Left lung (tissue), 10 donors: ENCODE measurements around the gene NPAS2. TPM values are rescaled to one million over a fixed set of nuclear protein-coding genes. Genes with fewer than 3 reads are reported as not detected.

Experiments used
- ATAC-seq: fragments of 200-7000 bp; cut with Tn5 transposase; one replicate; pipeline ENCODE4 v1.9.1; 2020; ENCODE audit warnings: moderate library complexity
- DNase-seq, 4 donors: peaks; one replicate each; pipeline ENCODE4 v3.0.0-alpha.2; 2013 to 2020
- H3K27ac ChIP-seq, 2 donors: fragments of 200-600 bp; sonication (generic) in 1 of 2; one replicate each; pipeline versions ENCODE4 v1.5.0 to v1.8.0; 2020 to 2021
- H3K27me3 ChIP-seq, 2 donors: fragments of 200-600 bp; sonication (generic) in 1 of 2; one replicate each; pipeline versions ENCODE4 v1.5.0 to v1.8.0; 2020 to 2021
- H3K36me3 ChIP-seq, 2 donors: fragments of 200-600 bp; sonication (generic) in 1 of 2; one replicate each; pipeline versions ENCODE4 v1.5.0 to v1.8.0; 2020 to 2021
- H3K4me1 ChIP-seq, 2 donors: fragments of 200-600 bp; one replicate each; pipeline ENCODE4 v1.8.0; 2021
- H3K4me3 ChIP-seq, 2 donors: fragments of 200-600 bp; sonication (generic) in 1 of 2; one replicate each; pipeline versions ENCODE4 v1.5.0 to v1.8.0; 2020 to 2021; ENCODE audit warnings: mild to moderate bottlenecking in 1 of 2
- H3K9me3 ChIP-seq, 2 donors: fragments of 200-600 bp; sonication (generic) in 1 of 2; one replicate each; pipeline versions ENCODE4 v1.5.0 to v1.8.0; 2020 to 2021
- intact Hi-C, 2 donors: fragments of 100-400 bp; cut with DNase I; formaldehyde crosslinking; loops; one replicate each; pipeline versions ENCODE4 v1.11.2 to v1.14.2; 2022
- polyA plus RNA-seq, 6 donors: library from polyadenylated mRNA; unstranded; fragments of 120-200 nt; gene quantifications; one replicate each; pipeline ENCODE4 v1.2.1, GENCODE V29; 2013; ENCODE audit not compliant: insufficient read length in 6 of 6
- total RNA-seq, 2 donors: library from RNA; stranded (reverse); fragmentation: NEBNext Ultra II Directional; extraction: Animal tissue kit (Norgen Biotek cat#: 25700); gene quantifications; one replicate each; pipeline ENCODE4 v1.2.1, GENCODE V29; 2021
- TF ChIP-seq, protein P1 (sequence below), 2 donors: fragments of 200-600 bp; sonication (generic) in 1 of 2; IDR thresholded peaks; one replicate each; pipeline versions ENCODE4 v1.5.0 to v1.8.0; 2021; ENCODE audit warnings: antibody characterized with exemption in 2 of 2
- donor health status: DM: no; HTN: yes; CAD: no.
- donor health status: DM: no; HTN: no; CAD: no.

The NPAS2 gene
- total and polyA plus RNA-seq, 8 donors: 18.8 to 40.2 (median 35.0) TPM

DNA sequence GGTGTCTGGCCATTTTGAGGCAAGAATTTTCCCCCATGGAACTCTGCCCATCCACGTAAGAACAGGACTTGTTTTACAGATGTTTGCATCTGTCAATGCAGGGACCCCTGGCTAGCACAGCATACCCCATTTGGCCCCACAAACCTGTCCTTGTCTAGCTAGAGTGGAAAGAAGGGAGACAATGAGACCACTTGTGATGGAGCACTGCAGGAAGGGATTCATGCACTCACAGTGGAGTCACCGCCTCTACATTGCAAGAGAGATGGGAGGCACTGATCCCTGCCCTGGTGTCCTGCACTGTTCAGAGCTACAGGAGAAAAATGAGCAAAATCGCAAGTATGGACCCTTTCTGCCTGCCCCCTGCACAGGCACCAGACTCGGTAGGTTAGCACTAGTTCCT lies 32.5 kb downstream of the NPAS2 start:
- no peaks in the 10 kb centered on the region for H3K9me3 ChIP-seq
- TF ChIP-seq, protein P1, sequence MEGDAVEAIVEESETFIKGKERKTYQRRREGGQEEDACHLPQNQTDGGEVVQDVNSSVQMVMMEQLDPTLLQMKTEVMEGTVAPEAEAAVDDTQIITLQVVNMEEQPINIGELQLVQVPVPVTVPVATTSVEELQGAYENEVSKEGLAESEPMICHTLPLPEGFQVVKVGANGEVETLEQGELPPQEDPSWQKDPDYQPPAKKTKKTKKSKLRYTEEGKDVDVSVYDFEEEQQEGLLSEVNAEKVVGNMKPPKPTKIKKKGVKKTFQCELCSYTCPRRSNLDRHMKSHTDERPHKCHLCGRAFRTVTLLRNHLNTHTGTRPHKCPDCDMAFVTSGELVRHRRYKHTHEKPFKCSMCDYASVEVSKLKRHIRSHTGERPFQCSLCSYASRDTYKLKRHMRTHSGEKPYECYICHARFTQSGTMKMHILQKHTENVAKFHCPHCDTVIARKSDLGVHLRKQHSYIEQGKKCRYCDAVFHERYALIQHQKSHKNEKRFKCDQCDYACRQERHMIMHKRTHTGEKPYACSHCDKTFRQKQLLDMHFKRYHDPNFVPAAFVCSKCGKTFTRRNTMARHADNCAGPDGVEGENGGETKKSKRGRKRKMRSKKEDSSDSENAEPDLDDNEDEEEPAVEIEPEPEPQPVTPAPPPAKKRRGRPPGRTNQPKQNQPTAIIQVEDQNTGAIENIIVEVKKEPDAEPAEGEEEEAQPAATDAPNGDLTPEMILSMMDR (IDR thresholded peaks at IDR 0.05): no peak
- no peaks in the 10 kb centered on the region for H3K27me3 ChIP-seq
- no peak overlapping the region for H3K4me3 ChIP-seq
- DNase-seq: no peak
- H3K27ac ChIP-seq: no peak overlapping the region
- ATAC-seq: no peak
- no peaks in the 10 kb centered on the region for H3K4me1 ChIP-seq
- H3K36me3 ChIP-seq: no peaks in the 10 kb centered on the region
- intact Hi-C loops: no loop called here

DNA sequence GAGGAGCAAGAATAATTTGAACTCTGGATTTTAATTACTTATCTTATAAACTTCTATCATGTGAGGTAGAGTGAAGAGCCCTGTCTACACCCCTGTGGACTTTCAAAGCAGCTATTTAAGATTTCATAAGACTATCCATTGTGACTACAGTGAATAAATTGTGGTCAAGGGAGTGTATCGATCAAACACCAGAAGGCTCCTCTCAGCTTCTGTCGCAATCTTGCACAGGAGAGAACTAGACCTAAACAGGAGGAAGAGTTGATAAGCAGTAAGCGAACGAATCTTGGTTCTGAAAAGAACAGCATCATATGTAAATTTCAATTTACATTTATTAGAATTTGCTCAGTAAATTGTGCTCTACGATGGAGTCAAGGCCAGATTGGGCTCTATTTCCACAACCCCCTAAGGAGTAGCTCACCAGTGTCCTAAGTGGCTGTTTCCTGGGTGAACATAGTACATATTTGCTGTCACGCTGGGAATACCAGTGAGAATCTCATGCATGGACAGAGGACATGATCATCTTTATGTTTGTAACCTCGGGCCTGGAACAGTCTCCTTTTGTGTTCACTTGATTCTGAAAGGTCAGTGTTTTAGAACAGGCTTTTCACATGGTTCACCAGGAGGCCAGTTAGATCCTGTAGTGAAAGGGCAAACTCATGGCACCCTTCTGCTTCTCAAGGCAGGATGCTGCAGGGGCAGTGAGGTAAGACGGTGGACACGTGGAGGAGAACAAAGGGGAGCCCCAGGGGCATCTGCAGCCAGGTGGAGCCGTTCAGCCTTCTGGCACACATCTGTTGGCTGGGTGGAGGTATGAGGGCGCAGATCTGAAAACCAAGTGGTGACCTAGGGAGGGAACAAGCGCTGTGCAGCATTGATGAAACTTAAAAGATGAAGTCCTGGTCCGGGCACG lies 33.3 kb downstream of the NPAS2 start:
- H3K9me3 ChIP-seq: no peaks in the 10 kb centered on the region
- intact Hi-C loops: no loop called here
- H3K4me3 ChIP-seq: no peak overlapping the region
- no peak overlapping the region for H3K27ac ChIP-seq
- H3K27me3 ChIP-seq: no peaks in the 10 kb centered on the region
- ATAC-seq (no peak), DNase-seq (no peak)
- no peaks in the 10 kb centered on the region for H3K4me1 ChIP-seq
- H3K36me3 ChIP-seq: no peaks in the 10 kb centered on the region
- TF ChIP-seq, protein P1 (IDR thresholded peaks at IDR 0.05): no peak

DNA sequence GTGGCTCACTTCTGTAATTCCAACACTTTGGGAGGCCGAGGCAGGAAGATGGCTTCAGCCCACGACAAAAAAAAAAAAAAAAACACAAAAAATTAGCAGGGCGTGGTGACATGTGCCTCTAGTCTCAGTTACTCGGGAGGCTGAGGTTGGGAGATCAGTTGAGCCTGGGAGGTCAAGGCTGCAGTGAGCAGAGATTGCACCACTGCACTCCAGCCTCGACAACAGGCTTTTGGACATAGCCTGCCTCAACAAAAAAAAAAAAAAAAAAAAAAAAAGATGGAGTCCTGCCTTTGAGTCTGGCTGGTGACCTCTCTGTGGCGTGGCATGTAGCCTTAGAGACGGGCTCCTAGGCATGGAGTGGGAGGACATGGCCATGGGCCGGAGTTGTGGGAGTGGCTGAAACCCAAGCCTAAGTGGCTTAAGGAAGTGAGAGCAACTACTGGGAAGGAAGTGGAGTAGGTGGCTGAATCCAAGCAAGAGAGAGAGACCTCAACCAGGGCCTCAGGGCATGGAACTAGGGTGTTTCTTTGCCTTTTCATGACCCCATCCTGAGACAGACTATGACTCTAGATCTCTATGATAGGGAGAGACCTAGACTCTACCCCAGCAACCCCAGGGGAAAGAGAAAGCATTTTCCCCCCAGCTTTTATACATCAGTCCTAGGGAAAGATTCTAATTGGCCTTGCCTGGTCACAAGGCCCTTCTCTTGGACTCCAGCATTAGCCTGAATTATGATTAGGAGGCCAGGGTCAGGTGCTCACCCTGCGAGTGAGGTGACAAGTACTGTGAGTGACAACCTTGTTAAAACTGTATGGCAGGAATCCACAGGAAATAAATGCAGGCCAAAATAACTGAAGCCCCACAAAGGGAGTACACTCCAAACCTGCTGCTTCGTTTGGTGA lies 34.2 kb downstream of the NPAS2 start:
- no peaks in the 10 kb centered on the region for H3K36me3 ChIP-seq
- intact Hi-C loops: no loop called here
- TF ChIP-seq, protein P1 (IDR thresholded peaks at IDR 0.05): no peak
- H3K4me3 ChIP-seq: no peak overlapping the region
- no peaks in the 10 kb centered on the region for H3K27me3 ChIP-seq
- ATAC-seq: peak; percentile 94
- no peak overlapping the region for H3K27ac ChIP-seq
- no peaks in the 10 kb centered on the region for H3K4me1 ChIP-seq
- DNase-seq: peak in 1 of 4 donors; percentile 59
- no peaks in the 10 kb centered on the region for H3K9me3 ChIP-seq

DNA sequence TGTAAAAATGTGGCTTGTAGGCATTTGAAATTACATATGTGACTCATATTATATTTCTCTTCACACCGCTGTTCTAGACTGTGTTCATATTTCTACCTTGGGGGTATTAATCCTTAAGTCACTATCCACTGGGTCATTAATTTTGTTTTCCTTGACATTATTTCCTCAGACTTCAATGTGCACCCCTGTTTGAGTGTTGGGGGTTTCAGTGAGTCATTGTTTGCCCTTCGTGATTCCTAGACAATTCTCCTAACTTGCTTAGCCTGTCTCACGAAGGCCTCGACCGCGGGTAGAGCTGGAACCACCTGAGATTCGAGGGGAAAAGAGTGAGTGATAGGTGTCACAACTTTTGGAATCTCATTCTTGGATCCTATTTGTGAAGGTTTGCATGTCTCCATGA lies 35.1 kb downstream of the NPAS2 start:
- Histone ChIP-seq H3K4me1 (no peaks in the 10 kb centered on the region), H3K27me3 (no peaks in the 10 kb centered on the region), H3K36me3 (no peaks in the 10 kb centered on the region), H3K27ac (no peak overlapping the region), H3K4me3 (no peak overlapping the region), H3K9me3 (no peaks in the 10 kb centered on the region)
- DNase-seq: no peak
- intact Hi-C loops: no loop called here
- no peak for ATAC-seq
- TF ChIP-seq, protein P1 (IDR thresholded peaks at IDR 0.05): no peak

DNA sequence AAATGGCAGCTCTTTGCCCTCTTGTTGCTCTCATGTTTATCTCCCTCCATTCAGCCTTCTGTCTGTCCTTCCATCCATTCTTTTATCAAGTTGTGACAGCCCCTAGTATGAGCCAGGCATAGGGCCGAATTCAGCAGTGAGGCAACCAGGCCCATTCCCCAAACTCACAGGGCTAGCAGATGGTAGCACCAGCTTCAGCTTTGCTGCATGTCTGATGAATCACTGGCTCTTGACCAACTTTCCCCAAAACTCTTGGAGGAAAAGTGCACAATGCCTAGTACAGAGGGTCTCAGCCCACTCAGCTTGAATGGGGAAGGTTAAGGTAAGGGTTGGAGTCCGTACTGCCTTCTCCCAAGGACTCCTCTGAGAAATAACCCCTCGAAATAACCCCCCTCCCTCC lies 35.7 kb downstream of the NPAS2 start:
- H3K9me3 ChIP-seq: no peaks in the 10 kb centered on the region
- no peak for ATAC-seq
- no peak overlapping the region for H3K27ac ChIP-seq
- intact Hi-C loops: no loop called here
- H3K4me3 ChIP-seq: no peak overlapping the region
- no peaks in the 10 kb centered on the region for H3K36me3 ChIP-seq
- TF ChIP-seq, protein P1 (IDR thresholded peaks at IDR 0.05): no peak
- DNase-seq: no peak
- no peaks in the 10 kb centered on the region for H3K27me3 ChIP-seq
- no peaks in the 10 kb centered on the region for H3K4me1 ChIP-seq
